Stimulated activated effector memory CD8-positive, alpha-beta T cell treated with anti-CD3 and anti-CD28 coated beads, Interleukin-12 subunit alpha, Interleukin-12 subunit beta, amount 100 ng/mL, for 72 hours (primary cell): ENCODE data around the gene SLC26A11.
A peak's percentile ranks its signal among the peaks of the same experiment; 100 is the strongest.
"Not testable (repeated sequence)": the region's sequence is repeated elsewhere in the genome, so short reads cannot be mapped to it uniquely, and the experiment has no call there.

Experiments
- ATAC-seq: fragments of 150-1000 bp; cut with Tn5 transposase; 2 replicates; pipeline ENCODE4 v1.10.0; 2021
- DNase-seq, 2 donors: peaks; one replicate each; pipeline ENCODE4 v3.0.0; 2021 to 2022; ENCODE audit warnings: low spot score in 2 of 2
- H3K27ac Mint-ChIP-seq: one replicate; pipeline ENCODE4 v1.8.0; 2022; ENCODE audit warnings: mild to moderate bottlenecking, mixed read lengths
- H3K36me3 Mint-ChIP-seq: one replicate; pipeline ENCODE4 v1.8.0; 2022; ENCODE audit warnings: mild to moderate bottlenecking, mixed read lengths
- H3K4me1 Mint-ChIP-seq: one replicate; pipeline ENCODE4 v1.8.0; 2022; ENCODE audit warnings: mixed read lengths
- H3K4me3 Mint-ChIP-seq: one replicate; pipeline ENCODE4 v1.8.0; 2022; ENCODE audit warnings: mild to moderate bottlenecking, mixed read lengths
- H3K9me3 Mint-ChIP-seq: one replicate; pipeline ENCODE4 v1.8.0; 2022; ENCODE audit warnings: mixed read lengths

Gene SLC26A11

DNA sequence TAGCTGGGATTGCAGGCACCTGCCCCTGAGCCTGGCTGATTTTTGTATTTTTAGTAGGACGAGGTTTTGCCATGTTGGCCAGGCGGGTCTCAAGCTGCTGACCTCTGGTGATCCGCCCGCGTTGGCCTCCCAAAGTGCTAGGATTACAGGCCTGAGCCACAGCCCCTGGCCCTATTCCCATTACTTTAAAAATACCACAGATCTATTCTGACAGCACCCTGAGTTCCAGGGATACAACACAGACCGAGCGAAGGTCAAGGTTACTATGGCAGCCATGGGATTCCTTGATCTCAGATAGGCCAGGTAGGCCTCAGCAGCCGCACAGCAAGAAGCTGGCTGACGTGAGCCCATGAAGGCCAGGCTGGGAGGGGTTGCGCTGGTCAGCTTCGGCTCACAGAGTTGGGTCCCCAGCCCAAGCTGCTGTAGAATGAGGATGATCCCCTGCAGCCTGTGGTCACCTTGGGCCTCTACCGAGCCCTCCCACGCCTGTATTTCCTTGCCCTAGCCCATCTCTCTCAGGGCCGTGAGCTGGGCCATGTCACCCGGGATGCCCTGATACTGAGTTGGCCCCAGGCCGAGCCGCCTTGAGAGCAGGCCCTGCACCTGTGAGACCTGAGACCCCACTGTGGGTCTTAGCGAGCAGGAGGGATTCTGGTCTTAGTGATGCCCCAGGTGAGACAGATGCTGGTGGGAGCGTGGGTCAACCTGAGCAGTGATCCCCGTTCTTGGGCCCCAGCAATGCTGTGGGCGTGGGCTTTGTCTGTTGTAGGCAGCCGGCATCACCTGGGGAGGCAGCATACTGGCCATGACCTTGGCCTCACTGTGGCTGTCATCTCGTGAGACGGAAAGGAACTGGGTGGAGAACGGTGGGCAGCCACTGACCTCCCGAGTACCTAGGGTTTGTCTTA, 23.6 kb downstream of the SLC26A11 start:
- no peak overlapping the region for H3K4me3 Mint-ChIP-seq
- H3K4me1 Mint-ChIP-seq: no peaks in the 10 kb centered on the region
- no peaks in the 10 kb centered on the region for H3K9me3 Mint-ChIP-seq
- no peak overlapping the region for H3K27ac Mint-ChIP-seq
- DNase-seq (no peak), ATAC-seq (no peak)
- H3K36me3 Mint-ChIP-seq: peaks cover 16% of the 10 kb centered on the region

DNA sequence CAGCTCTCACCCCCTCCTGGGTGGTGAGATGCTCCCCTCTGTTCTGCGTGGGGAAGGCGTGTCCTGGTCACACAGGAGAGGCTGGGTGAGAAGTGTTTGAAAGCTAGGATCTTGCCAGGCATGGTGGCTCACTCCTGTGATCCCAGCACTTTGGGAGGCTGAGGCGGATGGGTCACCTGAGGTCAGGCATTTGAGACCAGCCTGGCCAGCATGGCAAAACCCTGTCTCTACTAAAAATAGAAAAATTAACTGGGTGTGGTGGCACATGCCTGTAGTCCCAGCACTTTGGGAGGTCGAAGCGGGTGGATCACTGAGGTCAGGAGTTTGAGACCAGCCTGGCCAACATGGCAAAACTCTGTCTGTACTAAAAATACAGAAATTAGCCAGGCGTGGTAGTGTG, 24.2 kb downstream of the SLC26A11 start:
- H3K4me1 Mint-ChIP-seq, DNase-seq: not testable (repeated sequence)

DNA sequence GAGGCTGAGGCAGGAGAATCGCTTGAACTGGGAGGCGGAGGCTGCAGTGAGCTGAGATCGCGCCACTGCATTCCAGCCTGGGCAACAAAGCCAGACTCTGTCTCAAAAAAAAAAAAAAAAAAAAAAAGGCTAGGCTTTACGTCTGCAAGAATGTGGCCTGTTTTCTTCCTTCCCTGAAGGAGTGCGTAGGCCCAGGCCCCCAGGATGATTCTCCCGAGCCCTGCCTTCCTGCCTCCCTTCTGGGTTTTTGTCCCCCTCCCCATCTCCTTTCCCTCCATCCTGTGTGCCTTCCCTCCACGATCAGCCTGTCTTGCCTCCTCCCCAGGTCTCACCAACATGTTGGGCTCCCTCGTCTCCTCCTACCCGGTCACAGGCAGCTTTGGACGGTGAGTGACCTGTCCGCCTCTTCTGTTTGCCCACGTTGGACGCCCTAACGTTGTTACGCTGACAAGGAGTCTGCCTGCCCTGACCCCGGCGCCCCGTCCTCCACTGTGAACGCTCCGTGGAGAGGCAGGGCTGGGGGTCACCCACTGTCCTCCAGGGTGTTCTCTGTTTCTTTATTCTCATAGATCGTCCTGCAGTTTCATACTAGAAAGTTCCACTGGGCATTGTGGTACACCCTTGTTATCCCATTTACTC, 24.8 kb downstream of the SLC26A11 start:
- no peak overlapping the region for H3K27ac Mint-ChIP-seq
- peaks cover 7% of the 10 kb centered on the region for H3K36me3 Mint-ChIP-seq
- no peak overlapping the region for H3K4me3 Mint-ChIP-seq
- DNase-seq: no peak
- no peak for ATAC-seq
- H3K4me1 Mint-ChIP-seq: no peaks in the 10 kb centered on the region
- no peaks in the 10 kb centered on the region for H3K9me3 Mint-ChIP-seq

More for the DNA sequence above, 24.2 kb downstream of the SLC26A11 start:
- not testable (repeated sequence) for ATAC-seq, H3K4me3 Mint-ChIP-seq, H3K9me3 Mint-ChIP-seq, H3K27ac Mint-ChIP-seq
- peaks cover 10% of the 10 kb centered on the region for H3K36me3 Mint-ChIP-seq

- H3K36me3 Mint-ChIP-seq: no peaks in the 10 kb centered on the region
- DNase-seq: no peak
- no peak overlapping the region for H3K4me3 Mint-ChIP-seq
- no peaks in the 10 kb centered on the region for H3K4me1 Mint-ChIP-seq
- no peaks in the 10 kb centered on the region for H3K9me3 Mint-ChIP-seq
- H3K27ac Mint-ChIP-seq: no peak overlapping the region
- no peak for ATAC-seq
These were observed 25.5 kb downstream of the SLC26A11 start for GRCh38 chr17:80245566-80246265.

- H3K4me3 Mint-ChIP-seq: no peak overlapping the region
- no peak overlapping the region for H3K27ac Mint-ChIP-seq
- H3K4me1 Mint-ChIP-seq: no peaks in the 10 kb centered on the region
- no peak for DNase-seq
- H3K9me3 Mint-ChIP-seq: no peaks in the 10 kb centered on the region
- ATAC-seq: no peak
- no peaks in the 10 kb centered on the region for H3K36me3 Mint-ChIP-seq
These were observed 26.0 kb downstream of the SLC26A11 start for GRCh38 chr17:80246266-80246681.

DNA sequence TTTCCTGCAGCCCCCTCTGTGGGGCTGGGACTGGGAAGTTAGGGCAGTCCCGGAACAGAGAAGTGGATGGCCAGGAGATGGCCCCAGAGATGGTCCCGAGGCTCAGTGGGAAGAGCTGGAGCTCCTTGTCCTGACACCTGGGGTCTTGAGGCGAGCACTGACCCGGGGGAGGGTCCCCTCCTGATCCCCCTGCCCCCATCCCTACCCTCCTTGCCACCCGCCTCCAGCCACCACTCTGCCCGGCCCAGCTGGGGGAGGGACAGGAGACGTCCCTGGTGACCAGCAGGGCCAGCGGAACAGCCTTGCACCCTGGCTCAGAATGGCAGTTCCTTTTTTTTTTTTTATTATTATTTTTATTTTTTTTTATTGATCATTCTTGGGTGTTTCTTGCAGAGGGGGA, 26.5 kb downstream of the SLC26A11 start:
- no peak overlapping the region for H3K4me3 Mint-ChIP-seq
- no peaks in the 10 kb centered on the region for H3K9me3 Mint-ChIP-seq
- H3K36me3 Mint-ChIP-seq: no peaks in the 10 kb centered on the region
- no peak for DNase-seq
- H3K4me1 Mint-ChIP-seq: peaks cover under 1% of the 10 kb centered on the region
- ATAC-seq: no peak
- no peak overlapping the region for H3K27ac Mint-ChIP-seq

- ATAC-seq: no peak
- no peak overlapping the region for H3K4me3 Mint-ChIP-seq
These were observed 27.3 kb downstream of the SLC26A11 start for GRCh38 chr17:80247561-80247960.

GRCh38 chr17:80248001-80248893, 28.0 kb downstream of the SLC26A11 start:
- no peak for ATAC-seq
- no peak overlapping the region for H3K4me3 Mint-ChIP-seq
- no peaks in the 10 kb centered on the region for H3K9me3 Mint-ChIP-seq
- H3K27ac Mint-ChIP-seq: no peak overlapping the region
- no peak for DNase-seq
- peaks cover 6% of the 10 kb centered on the region for H3K36me3 Mint-ChIP-seq
- H3K4me1 Mint-ChIP-seq: peaks cover 15% of the 10 kb centered on the region

More at GRCh38 chr17:80247561-80247960, 27.3 kb downstream of the SLC26A11 start:
- peaks cover 3% of the 10 kb centered on the region for H3K36me3 Mint-ChIP-seq
- DNase-seq: no peak
- H3K4me1 Mint-ChIP-seq: peaks cover 8% of the 10 kb centered on the region
- no peak overlapping the region for H3K27ac Mint-ChIP-seq
- no peaks in the 10 kb centered on the region for H3K9me3 Mint-ChIP-seq

DNA sequence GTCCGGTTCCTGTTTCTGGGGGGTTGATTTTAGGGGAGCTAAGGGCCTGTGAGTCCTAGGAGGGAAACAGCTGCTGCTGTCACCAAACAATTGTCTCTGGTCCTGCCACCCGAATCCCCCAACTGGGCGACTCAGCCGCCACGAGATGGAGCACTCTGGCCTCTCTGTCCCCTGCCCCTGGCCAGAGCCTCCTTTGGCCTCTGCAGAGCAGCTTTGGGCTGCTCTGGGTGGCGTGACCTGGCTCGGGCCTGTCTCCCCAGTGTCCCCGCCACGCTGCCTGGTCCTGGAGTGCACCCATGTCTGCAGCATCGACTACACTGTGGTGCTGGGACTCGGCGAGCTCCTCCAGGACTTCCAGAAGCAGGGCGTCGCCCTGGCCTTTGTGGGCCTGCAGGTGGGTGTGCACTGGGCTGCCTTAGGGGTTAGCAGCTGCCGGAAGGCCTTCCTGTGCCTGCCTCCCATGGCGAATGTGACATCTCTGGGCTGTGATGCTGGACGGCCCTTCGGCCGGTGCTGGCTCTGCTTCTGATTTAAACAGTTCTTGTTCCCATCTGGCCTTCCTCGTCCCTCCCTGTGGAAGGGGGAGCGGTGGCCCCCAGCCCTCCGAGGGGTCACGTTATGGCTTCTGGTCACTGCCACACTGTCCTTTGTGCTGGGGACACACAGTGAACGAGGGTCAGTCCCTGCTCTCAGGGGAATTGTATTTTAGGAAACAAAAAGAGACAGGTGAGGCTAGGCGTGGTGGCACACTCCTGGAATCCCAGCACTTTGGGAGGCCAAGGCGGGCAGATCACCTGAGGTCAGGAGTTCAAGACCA, 28.9 kb downstream of the SLC26A11 start:
- H3K36me3 Mint-ChIP-seq: peaks cover 8% of the 10 kb centered on the region
- peak overlapping the region; percentile 29 for H3K27ac Mint-ChIP-seq
- H3K4me1 Mint-ChIP-seq: peaks cover 22% of the 10 kb centered on the region
- H3K4me3 Mint-ChIP-seq: no peak overlapping the region
- DNase-seq (no peak), ATAC-seq (no peak)
- no peaks in the 10 kb centered on the region for H3K9me3 Mint-ChIP-seq

GRCh38 chr17:80251966-80252365, 31.7 kb downstream of the SLC26A11 start:
- H3K9me3 Mint-ChIP-seq: no peaks in the 10 kb centered on the region
- DNase-seq (no peak), ATAC-seq (no peak)
- H3K4me1 Mint-ChIP-seq: peaks cover 37% of the 10 kb centered on the region
- peaks cover 22% of the 10 kb centered on the region for H3K36me3 Mint-ChIP-seq
- H3K4me3 Mint-ChIP-seq: no peak overlapping the region
- H3K27ac Mint-ChIP-seq: peak overlapping the region; percentile 67

- peak; percentile 77 for ATAC-seq
- Mint-ChIP-seq H3K36me3 (peaks cover 22% of the 10 kb centered on the region), H3K9me3 (no peaks in the 10 kb centered on the region), H3K27ac (peak overlapping the region; percentile 67), H3K4me3 (no peak overlapping the region), H3K4me1 (peaks cover 44% of the 10 kb centered on the region)
- peak; percentile 67 to 88 for DNase-seq
These were observed 32.6 kb downstream of the SLC26A11 start for GRCh38 chr17:80252871-80253270.

DNA sequence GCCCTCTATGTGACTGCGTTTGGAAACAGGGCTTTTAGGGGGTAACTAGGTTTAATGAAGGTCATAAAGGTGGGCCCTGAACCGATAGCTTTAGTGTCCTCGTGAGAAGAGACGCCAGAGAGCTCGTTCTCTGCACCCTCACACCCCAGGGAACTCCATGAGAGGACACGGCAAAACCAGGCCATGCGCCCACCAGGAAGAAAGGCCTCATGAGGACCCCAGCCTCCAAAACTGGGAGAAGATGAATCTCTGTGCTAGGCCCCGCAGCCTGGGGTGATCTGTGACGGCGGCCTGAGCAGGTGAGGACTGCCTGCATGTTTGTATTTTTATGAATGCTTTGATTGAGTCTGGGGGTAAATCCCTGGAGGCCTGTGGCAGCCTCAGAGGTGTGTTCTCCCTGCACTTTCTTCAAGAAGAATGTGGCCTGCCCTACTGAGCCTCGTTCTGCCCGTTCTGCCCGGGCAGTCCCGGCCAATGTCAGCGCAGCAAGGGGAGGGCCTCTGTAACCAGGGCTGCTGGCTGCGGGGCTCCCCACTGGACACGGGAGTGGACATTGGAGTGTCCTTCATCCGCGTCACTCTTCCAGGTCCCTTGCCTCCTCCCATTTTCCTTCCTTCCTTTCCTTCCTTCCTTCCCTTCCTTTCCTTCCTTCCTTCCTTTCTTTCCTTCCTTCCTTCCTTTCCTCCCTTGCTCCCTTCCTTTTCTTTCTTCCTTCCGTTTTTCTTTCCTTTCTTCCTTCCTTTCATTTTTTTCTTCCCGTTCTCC, 33.6 kb downstream of the SLC26A11 start:
- H3K9me3 Mint-ChIP-seq: no peaks in the 10 kb centered on the region
- H3K4me1 Mint-ChIP-seq: peaks cover 54% of the 10 kb centered on the region
- ATAC-seq (no peak), DNase-seq (no peak)
- H3K27ac Mint-ChIP-seq: peak overlapping the region; percentile 96
- H3K4me3 Mint-ChIP-seq: peak overlapping the region; percentile 65
- H3K36me3 Mint-ChIP-seq: peaks cover 32% of the 10 kb centered on the region

DNA sequence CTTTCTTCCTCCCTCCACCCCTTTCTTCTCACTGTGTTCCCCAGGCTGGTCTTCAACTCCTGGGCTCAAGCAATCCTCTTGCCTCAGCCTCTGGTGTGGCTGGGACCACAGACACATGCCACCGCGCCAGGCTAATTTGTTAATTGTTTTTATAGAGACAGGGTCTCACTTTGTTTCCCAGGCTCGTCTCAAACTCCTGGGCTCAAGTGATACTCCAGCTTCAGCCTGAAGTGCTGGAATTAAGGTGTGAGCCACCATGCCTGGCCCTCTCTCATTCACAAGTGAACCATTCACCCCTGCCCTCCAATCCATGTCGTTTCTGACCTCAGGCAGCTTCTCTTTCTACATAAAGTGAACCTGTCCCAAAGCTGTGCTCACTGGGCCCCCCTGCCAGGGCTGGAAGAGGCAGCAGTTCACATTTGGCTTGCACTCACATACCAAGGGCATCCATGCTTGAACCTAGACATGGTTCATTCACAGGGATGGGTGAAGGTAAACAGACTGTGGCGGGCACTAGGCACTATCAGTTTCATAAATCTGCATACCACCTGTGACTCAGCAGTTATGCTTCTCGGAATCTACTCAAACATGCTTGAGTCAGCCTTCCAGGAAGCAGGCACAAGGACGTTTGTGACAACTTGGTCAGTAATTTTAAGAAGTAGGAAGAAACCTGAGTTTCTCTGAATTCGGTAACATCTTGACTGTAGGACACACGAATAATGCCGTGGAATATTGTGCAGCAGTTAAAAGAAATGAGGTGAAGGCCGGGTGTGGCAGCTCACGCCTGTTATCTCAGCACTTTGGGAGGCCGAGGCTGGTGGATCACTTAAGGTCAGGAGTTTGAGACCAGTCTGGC, 34.4 kb downstream of the SLC26A11 start:
- Mint-ChIP-seq H3K4me3 (peak overlapping the region; percentile 65), H3K36me3 (peaks cover 38% of the 10 kb centered on the region), H3K9me3 (no peaks in the 10 kb centered on the region), H3K4me1 (peaks cover 62% of the 10 kb centered on the region), H3K27ac (peak overlapping the region; percentile 96)
- peak; percentile 51 to 88 for DNase-seq
- ATAC-seq: peak; percentile 85
